HG03469 (cell line): Measurements from ENCODE around the gene COL5A3.
"Not testable (repeated sequence)": the region's sequence is repeated elsewhere in the genome, so short reads cannot be mapped to it uniquely, and the experiment has no call there.

Experiments
- ATAC-seq: cut with Tn5 transposase; IDR thresholded peaks from one replicate; pipeline ENCODE4 v1.9.1; 2021; ENCODE audit warnings: mild to moderate bottlenecking, moderate library complexity, moderate number of reproducible peaks; ENCODE audit not compliant: unreplicated experiment

COL5A3 gene

DNA sequence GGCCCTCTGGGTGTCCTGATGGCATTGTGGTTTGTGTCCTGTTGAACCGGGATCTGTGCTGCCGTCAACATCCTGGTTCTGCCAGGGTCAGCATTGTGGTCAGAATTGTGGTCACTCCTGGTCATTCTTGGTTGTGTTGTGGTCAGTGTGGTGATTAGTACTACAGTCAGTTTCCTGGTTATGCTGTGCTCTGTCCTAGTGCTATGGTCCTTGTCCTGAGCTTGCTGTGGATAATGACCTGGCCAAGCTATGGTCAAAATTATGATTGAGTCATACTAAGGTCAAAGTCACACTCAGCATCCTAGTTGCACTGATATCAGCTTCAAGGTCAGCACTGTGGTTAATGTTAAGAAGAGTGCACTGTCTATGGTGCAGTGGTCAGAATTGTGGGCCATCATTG, 69.5 kb downstream of the COL5A3 start:
- ATAC-seq, result no peak

DNA sequence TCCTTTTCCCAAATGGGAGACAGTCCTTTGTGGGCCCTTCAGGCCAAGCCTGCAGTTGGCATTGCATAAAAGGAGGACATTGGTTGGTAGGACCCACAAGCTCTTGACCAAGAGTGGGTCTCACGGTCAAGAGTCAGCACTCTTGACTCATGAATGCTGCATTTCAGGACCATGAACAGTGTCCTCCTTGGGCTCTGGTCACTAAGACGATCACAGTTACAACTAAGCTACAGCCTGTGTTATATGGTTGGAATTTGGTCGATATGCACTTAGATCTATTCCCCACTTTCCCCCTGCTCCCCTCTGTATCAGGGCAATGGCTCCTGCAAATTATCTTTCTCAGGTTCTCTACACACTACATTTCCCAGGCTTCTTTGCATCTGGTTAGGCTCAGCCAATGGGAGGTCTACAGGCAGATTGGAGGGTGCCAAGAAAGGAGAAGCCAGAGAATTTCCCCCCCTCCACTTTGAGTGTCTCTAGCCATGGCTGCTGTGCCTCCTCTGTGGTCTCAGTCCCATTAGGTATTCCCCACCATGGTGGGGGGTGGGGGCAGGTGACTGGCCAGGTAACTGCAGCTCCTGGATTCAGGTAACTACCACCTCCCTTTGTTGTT, 70.9 kb downstream of the COL5A3 start:
- no peak for ATAC-seq

DNA sequence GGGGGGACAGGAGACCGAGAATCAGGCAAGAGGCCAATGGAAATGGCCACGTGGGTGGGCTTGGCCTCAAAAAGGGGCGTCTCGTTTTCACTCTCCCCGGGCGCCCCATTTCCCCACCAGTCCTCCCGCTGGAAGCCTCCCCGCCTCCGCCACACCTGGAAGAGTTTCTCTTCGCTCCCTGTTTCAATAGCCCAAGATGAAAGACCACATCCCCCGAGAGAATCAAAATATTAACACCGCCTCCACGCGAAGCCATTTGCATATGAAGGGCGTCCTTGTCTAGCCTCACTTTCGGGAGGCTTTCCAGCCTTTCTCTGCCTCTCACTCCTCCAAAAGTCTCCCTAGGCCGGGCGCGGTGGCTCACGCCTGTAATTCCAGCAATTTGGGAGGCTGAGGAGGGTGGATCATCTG, 73.3 kb downstream of the COL5A3 start:
- ATAC-seq, result no peak

DNA sequence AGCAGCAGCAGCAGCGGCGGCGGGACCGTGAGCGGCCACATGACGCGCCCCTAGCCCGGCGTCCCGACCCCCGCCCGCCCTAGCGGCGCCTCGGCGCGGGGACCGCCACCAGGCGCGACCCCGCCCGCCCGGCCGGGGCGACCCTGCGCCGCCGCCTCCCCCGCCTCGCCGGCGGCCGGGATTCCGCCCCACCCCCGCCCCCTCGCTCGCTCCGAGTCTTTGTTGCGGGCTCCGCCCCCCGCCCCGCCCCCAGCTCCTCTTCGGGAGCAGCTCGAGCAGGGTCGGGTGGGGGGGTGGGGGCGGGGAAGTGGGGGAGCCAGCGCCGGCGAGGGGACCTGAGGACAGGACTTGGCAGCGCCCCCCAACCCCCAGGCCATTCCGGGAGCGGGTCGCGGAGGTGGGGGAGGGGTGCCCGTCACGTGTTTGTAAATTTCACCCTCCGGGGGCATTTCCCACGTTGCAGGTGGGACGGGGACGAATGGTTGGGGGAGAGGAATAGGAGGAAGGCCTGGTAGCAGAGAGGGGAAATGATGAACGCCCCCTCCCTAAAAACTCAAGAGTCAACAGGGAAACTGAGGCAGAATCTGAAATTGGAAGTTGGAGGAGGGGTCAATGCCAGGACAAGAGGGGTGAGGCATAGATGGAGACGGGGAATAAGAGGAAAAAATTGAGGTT, 73.8 kb downstream of the COL5A3 start, which contains the start of gene OLFM2:
Gene OLFM2 (minus strand): TSS at position 190 of the 675 bp plus-strand sequence. CDS start 149 bp downstream, at position 41.
- no peak for ATAC-seq

DNA sequence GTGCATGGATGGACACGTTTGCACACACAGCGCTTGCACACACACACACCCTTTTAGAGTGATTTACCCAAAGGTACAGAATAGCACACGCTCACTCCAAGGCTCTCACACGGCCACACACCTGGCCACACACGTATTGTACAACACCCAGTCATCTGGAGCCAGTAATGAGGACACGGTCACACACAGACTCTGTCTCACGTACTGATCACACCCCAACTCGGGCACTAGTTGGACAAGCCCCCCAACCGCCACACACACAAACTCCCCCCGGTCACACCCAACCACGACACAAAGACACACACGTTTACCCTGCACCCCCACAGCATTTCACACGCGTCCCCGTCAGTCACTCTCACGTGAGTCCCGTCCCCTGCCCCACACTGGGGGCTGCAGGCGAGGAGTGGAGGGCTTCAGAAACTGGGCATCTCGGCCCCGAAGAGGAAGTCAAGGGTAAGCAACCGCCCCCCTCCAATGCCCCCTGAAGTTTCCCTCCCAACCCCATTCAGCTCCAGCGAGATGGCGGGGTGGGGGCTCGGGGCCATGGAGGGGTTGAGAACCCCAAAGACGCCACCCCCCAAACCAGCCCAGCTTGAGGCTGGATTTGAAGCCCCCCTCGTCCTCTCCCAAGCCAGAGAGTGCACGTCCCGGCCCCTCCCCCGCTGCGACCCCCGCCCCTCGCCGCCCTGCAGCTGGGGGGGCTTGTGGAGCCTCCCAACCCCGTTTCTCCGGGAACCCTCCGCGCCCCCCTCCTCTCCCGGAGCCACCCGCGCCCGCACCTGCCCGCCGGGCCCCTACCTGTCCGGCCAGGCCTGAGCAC, 74.6 kb downstream of the COL5A3 start:
- ATAC-seq, result no peak

DNA sequence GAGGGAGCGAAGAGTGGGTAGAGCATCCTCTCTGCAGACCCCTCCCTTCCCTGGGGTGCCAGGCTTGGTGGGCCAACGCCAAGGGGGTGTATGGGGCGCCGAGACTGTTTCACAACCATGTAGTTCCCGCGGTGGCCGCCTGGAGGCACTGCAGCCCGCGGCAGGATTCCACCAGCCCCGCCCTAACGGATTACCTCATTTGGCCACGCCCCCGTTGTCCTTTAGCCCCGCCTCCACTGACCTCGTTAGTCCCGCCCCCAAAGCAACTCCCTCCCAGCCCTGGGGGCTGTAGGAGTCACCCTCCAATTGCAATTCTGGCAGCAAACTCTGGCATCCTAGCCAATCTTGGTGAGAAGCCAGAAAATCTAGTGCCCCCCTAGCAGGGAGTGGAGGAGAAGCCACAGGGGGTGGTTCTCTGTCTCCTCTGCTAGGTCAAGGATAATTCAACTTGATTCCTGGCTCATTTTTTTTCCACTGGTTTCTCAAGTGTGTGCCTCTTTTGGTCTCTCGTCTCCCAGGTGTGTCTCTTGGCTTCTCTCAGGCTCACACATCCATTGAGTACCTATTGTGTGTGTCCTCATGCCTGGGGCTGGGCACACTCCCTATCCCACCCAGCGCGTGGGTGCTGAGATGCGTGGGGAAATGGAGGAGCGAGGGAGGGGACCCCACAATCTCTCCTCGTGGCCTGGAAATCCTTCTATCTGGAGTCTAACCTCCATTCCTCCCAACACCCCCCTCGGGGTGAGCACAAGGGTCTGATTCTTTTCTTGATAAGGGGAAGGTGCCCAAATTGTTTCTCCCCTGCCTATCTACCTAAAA, 76.0 kb downstream of the COL5A3 start:
- no peak for ATAC-seq

DNA sequence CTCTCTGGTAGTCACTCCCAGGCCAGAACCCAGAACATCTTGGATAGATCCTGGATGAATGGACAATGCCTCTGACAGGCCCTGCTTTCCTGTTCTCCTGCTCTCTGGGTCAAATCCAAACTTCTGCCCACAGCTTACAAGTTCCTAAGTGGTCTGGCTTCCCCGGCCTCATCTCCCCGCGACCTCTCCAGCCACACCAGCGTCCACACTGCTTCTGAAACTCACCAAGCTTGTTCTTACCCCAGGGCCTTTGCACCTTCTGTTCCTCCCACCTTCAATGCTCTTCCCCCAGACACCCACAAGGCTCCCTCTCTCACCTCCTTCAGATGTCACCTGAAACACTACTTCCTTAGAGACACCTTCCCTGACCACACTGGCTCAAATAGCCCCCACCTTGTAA, 77.5 kb downstream of the COL5A3 start:
- no peak for ATAC-seq

DNA sequence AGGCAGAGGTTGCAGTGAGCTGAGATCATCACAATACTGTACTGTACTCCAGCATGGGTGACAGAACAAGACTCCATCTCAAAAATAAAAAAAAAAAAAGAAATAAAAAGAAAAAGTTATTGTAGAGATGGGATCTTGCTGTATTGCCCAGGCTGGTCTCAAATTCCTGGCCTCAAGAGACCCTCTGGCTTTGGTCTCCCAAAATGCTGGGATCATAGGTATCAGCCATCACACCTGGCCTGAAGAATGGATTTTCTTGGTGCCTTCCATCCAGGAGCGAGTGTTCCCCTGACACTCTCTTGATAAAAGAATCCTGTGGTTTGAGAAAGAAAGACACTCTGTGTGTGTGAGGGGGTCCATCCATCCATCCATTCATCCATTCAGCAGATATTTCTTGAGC, 78.7 kb downstream of the COL5A3 start:
- no peak for ATAC-seq

DNA sequence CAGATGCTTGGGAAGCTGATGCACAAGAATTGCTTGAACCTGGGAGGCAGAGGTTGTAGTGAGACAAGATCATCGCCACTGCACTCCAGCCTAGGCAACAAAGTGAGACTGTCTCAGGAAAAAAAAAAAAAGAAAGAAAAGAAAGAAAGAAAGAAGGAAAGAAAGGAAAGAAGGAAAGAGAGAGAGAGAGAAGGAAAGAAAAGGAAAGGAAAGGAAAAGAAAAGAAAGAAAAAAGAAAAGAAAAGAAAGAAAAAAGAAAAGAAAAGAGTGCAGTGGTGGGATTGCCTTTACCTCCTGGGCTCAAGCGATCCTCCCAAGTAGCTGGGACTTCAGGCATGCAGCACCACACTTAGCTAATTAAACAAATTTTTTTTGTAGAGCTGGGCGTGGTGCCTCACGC, 86.9 kb downstream of the COL5A3 start:
- no peak for ATAC-seq

DNA sequence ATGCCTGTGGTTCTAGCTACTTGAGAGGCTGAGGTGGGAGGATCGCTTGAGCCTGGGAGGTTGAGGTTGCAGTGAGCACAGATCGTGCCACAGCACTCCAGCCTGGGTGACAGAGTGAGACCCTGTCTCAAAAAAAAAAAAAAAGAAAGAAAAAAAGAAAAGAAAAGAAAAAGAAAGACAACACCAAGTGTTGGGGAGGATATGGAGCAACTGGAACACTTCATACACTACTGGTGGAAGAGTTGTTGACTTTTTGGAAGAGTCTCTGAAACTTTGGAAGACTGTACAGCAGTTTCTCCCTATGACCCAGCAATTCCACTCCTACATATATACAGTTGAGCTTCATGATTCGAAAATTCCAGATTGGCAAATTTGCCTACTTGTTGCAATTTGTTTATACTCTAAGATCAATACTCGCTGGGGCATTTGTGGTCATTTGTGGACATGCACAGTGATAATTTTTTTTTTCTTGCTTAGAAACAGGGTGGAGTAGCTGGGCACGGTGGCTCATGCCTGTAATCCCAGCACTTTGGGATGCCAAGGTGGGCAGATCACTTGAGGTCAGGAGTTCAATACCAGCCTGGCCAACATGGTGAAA, 87.4 kb downstream of the COL5A3 start:
- not testable (repeated sequence) for ATAC-seq

DNA sequence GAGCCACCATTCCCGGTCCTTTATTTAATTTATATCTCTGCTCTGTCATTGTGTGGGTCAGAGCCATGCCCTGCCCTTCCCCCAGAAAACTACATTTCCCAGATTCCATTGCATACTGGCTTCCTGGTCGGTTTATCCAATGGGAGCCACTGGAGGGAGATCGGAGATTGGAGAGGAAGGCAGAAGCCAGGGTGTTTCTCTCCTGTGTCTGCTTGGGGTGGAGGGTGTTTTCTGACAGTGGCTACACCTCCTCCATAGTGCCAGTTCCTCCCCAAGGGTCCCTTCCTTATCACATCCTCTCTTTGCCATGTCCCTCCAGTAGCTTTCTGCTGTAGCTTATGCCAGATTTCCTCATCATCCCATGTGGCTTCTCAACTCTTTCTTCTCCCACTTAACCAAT, 93.0 kb downstream of the COL5A3 start:
- ATAC-seq, result no peak

DNA sequence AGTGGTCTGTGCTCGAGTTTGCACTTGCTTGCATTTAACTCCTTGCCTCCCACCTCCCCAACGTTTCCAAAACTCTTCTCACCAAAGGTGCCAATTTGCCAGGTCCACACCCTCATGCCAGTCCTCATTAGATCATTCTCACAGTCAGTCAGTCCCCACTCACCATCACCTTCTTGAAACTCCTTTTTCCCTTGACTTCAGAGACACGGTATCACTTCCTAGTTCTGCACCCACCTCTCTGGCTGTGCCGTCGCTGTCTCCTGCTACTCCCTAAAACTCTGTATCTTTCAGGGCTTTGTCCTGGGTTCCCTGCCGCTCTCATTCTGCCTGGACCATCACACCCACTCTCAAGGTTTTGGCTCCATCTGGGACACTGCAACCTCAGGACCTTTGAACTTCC, 93.6 kb downstream of the COL5A3 start:
- no peak for ATAC-seq

DNA sequence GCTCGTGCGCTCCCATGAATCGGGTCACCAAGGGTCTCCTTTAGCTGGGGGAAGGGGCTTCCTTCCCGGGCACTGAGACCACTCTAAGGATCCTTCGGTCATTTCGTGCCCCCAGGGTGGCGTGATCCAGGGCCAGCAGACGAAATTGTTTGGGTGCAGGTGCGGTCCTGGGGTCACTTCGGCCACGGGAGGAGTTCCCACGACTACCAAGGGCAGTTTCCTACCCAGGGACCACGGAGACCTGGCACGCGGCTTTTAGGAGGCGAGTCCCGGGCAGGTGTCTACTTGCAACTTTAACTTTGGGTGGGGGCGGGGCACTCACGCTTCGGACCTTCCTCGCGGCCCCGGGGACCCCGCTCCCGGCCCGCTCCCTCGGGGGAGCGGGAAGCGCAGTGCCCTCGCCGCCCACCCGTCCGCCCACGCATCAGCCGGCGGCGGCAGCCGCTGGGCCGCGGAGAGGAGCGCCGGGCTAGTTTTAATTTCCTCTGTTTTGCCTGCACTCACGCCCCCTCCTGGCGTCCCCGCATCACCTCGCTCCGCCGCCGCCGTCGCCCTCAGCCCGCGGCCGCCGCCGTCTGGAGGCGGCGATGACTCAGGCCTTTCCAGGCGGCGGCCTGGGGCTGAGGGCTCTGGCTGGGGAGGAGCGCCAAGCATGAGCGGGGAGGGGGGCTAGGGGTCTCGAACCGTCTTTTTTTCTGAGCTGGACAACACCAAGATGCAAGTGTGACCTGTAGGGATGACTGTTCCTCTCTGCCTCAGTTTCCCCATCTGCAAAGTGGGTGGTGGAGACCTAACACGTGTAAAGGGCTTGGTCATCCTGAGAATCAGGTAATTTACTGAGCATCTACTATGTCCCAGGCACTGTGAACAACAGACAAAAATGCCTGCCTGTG, 95.7 kb downstream of the COL5A3 start:
- no peak for ATAC-seq

DNA sequence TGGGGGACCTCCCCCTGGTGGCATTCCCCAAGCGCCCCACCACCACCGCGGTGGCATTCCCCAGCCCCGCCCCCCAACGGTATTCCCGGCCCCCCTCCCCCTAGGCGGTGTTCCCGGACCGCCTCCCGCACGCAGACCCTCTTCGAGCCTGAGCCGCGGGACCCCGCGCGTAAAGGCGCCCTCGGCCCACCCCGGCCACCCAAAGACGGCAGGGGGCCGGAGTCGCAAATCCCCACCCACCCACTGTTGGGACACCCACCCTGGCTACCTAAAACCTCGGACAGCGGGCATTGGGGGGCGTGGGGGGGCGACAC, 96.3 kb downstream of the COL5A3 start:
- no peak for ATAC-seq

DNA sequence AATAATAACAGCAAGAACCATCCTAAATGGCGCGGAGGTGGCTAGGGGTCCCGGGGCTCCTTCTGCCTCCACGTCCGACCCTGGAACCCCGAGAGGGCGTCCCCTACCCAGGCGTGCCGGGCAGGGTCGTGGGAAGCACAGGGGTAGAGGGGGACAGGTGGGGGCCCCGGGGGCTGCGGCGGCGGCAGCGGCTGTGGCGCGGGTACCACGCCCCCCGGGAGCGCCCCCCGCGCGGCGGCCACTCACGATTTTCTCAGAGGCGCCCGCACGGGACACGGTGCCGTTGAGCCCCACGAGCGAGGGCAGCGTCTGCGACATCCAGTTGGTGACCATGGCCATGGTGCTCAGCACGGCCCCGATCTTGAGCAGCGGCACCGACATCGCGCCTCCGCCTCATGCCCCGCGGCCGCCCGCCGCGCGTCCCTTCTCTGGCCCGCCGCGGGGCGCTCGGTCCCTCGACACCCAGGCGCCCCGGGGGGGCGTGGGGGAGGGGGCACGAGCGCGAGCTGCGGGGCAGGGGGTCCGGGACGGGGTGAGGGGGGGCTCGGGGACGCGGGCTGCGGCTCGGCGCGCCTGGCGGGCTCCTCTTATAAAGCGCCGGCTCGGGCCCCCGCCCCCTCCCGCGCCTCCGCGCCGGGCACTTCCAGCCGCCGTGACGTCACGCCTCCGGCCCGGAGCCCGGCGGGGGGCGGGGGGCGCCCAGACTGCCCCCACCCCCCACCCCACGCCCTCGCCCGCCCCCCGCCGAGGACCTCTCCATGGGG, 96.9 kb downstream of the COL5A3 start:
- ATAC-seq, result no peak

DNA sequence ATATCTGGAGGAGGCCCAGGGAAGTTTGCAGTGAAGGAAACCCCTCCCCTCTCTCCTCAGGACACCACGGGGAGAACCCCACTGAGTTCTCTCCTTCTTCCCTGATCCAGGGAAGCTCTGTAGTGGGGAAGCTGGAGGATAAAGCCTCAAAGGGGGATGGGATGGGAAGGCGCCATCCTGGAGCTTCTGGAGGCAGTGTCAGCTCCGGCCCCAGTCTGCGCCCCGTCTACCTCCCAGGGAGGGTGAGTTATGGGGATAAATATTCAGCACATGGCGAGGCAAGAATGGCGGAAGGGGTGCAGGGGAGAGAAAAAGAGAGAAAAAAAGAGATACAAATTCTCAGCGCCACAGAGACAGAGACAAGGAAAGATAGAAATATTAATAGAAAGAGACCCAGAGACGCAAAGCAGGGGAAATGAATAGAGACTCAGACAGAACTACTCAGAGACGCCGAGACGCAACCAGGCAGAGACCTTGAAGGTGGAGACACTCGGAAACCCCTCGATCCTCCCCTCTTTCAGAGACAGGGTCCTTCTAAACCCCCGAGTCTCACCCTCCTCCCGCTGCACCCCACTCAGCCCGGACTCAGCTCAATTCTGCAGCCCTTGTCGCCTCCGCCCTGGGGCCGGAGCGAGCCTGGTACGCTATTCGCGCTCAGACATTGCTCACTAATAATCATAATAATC, 97.6 kb downstream of the COL5A3 start:
- ATAC-seq, result no peak

DNA sequence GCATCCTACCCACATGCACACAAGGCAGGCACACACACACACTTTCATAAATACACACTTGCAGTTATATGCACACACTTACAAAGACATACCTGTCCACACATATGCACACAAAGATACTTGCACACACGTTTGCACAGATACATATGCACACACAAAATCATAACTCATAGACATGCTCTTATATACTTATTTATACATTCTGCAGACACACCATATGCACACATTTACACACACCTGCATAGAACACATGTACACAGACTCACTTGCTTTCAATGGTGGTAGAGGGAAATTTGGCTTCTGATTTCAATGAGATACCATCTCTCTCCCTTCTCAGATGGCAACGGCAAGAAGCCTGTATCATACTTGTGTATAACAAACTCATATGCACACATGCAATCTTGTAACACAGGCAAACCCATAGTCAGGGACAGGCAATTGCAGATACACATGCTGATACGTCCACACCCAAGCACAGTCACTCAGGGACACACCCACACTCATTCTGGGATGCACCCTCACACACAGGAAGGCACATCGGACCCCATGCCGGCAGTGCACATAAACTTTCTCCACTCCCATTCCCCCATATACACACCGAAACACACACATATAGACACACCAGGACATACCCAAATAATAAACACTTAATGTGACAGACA, 98.6 kb downstream of the COL5A3 start:
- ATAC-seq, result no peak

DNA sequence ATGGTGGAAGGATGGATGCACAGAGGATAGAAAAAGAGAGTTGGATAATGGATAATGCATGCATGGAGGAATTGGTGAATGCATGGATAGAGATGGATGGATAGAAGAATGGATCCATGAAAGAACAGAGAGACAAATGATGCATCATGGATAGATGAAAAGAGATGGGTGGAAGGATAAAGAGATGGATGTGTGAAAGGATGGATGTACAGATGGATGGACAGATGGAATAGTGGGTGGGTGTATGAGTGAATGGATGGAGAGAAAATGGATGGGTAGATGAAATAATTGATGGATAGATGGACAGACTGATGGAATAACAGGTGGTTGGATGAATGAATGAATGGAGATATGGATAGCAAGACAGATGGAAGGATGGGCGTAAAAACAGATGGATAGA, 99.7 kb downstream of the COL5A3 start:
- ATAC-seq, result no peak
